ENCODE results near the gene MTNR1B.

MTNR1B gene

GRCh38 chr11:92931746-92932422, 37.6 kb upstream of the MTNR1B start:
- Histone ChIP-seq H3K9ac (ENCODE audit: low read length) (no peak overlapping the region), H3K23ac (ENCODE audit: low read length) (no peak overlapping the region), H3K4me3 (ENCODE audit: low read length) (no peak overlapping the region), H2BK5ac (ENCODE audit: low read length) (no peak overlapping the region), H4K5ac (ENCODE audit: low read length) (no peak overlapping the region), H2BK120ac (ENCODE audit: low read depth, low read length) (no peak overlapping the region), H3K4me2 (ENCODE audit: low read length) (no peak overlapping the region), H3K4ac (ENCODE audit: low read depth, low read length) (no peak overlapping the region), H3K4me1 (ENCODE audit: control insufficient read depth, low read depth, low read length) (no peaks in the 10 kb centered on the region), H3K18ac (ENCODE audit: low read length) (peak overlapping the region; percentile 23), H3K79me1 (ENCODE audit: low read length) (no peaks in the 10 kb centered on the region), H4K8ac (ENCODE audit: low read depth, low read length) (no peak overlapping the region), H3K56ac (ENCODE audit: low read length) (no peak overlapping the region), H3K27ac (ENCODE audit: low read depth, low read length) (peak overlapping the region; percentile 5), H2AK5ac (ENCODE audit: low read length) (no peak overlapping the region), H3K79me2 (ENCODE audit: control insufficient read depth, insufficient read depth, low read length) (no peaks in the 10 kb centered on the region), H3K27me3 (ENCODE audit: insufficient read depth, low read length, poor library complexity) (no peaks in the 10 kb centered on the region), H3K36me3 (ENCODE audit: control insufficient read depth, insufficient read depth, low read length) (no peaks in the 10 kb centered on the region), H2BK15ac (replicated peaks; ENCODE audit: low read depth) (no peak overlapping the region)
- DNase-seq: peak; percentile 78
- WGBS (ENCODE audit: extremely low coverage, insufficient coverage, low lambda C conversion rate): no CpG with 5 or more reads among the region's 3 CpGs

- Histone ChIP-seq H4K8ac (ENCODE audit: low read depth, low read length) (no peak overlapping the region), H3K27ac (ENCODE audit: low read depth, low read length) (no peak overlapping the region), H3K18ac (ENCODE audit: low read length) (no peak overlapping the region), H3K4me2 (ENCODE audit: low read length) (no peak overlapping the region), H3K27me3 (ENCODE audit: insufficient read depth, low read length, poor library complexity) (no peaks in the 10 kb centered on the region), H3K23ac (ENCODE audit: low read length) (no peak overlapping the region), H3K79me1 (ENCODE audit: low read length) (no peaks in the 10 kb centered on the region), H2BK5ac (ENCODE audit: low read length) (no peak overlapping the region), H3K4me1 (ENCODE audit: control insufficient read depth, low read depth, low read length) (no peaks in the 10 kb centered on the region), H3K9ac (ENCODE audit: low read length) (no peak overlapping the region), H3K79me2 (ENCODE audit: control insufficient read depth, insufficient read depth, low read length) (no peaks in the 10 kb centered on the region), H2AK5ac (ENCODE audit: low read length) (no peak overlapping the region), H4K5ac (ENCODE audit: low read length) (no peak overlapping the region), H3K4me3 (ENCODE audit: low read length) (no peak overlapping the region), H3K56ac (ENCODE audit: low read length) (no peak overlapping the region), H3K4ac (ENCODE audit: low read depth, low read length) (no peak overlapping the region), H2BK15ac (replicated peaks; ENCODE audit: low read depth) (no peak overlapping the region), H2BK120ac (ENCODE audit: low read depth, low read length) (no peak overlapping the region), H3K36me3 (ENCODE audit: control insufficient read depth, insufficient read depth, low read length) (no peaks in the 10 kb centered on the region)
- WGBS (ENCODE audit: extremely low coverage, insufficient coverage, low lambda C conversion rate): no CpG with 5 or more reads among the region's 4 CpGs
- no peak for DNase-seq
Measured at GRCh38 chr11:92939305-92939704, 30.1 kb upstream of the MTNR1B start.

GRCh38 chr11:92941676-92942571, 27.5 kb upstream of the MTNR1B start:
- Histone ChIP-seq H2BK15ac (replicated peaks; ENCODE audit: low read depth) (no peak overlapping the region), H3K27ac (ENCODE audit: low read depth, low read length) (no peak overlapping the region), H3K27me3 (ENCODE audit: insufficient read depth, low read length, poor library complexity) (no peaks in the 10 kb centered on the region), H2BK120ac (ENCODE audit: low read depth, low read length) (no peak overlapping the region), H2AK5ac (ENCODE audit: low read length) (no peak overlapping the region), H3K79me1 (ENCODE audit: low read length) (no peaks in the 10 kb centered on the region), H3K4me2 (ENCODE audit: low read length) (no peak overlapping the region), H3K79me2 (ENCODE audit: control insufficient read depth, insufficient read depth, low read length) (no peaks in the 10 kb centered on the region), H2BK5ac (ENCODE audit: low read length) (no peak overlapping the region), H3K4ac (ENCODE audit: low read depth, low read length) (no peak overlapping the region), H3K18ac (ENCODE audit: low read length) (no peak overlapping the region), H3K4me3 (ENCODE audit: low read length) (no peak overlapping the region), H4K5ac (ENCODE audit: low read length) (no peak overlapping the region), H4K8ac (ENCODE audit: low read depth, low read length) (no peak overlapping the region), H3K36me3 (ENCODE audit: control insufficient read depth, insufficient read depth, low read length) (no peaks in the 10 kb centered on the region), H3K56ac (ENCODE audit: low read length) (peak overlapping the region; percentile 71), H3K4me1 (ENCODE audit: control insufficient read depth, low read depth, low read length) (no peaks in the 10 kb centered on the region), H3K23ac (ENCODE audit: low read length) (no peak overlapping the region), H3K9ac (ENCODE audit: low read length) (no peak overlapping the region)
- DNase-seq: peak; percentile 47
- WGBS (ENCODE audit: extremely low coverage, insufficient coverage, low lambda C conversion rate): no CpG with 5 or more reads among the region's 12 CpGs

- H3K79me2 ChIP-seq (ENCODE audit: control insufficient read depth, insufficient read depth, low read length): no peaks in the 10 kb centered on the region
- H2AK5ac ChIP-seq (ENCODE audit: low read length): no peak overlapping the region
- H3K4ac ChIP-seq (ENCODE audit: low read depth, low read length): no peak overlapping the region
- no peak overlapping the region for H3K4me2 ChIP-seq (ENCODE audit: low read length)
- no peak overlapping the region for H3K9ac ChIP-seq (ENCODE audit: low read length)
- no peaks in the 10 kb centered on the region for H3K4me1 ChIP-seq (ENCODE audit: control insufficient read depth, low read depth, low read length)
- no peak overlapping the region for H2BK5ac ChIP-seq (ENCODE audit: low read length)
- H3K18ac ChIP-seq (ENCODE audit: low read length): no peak overlapping the region
- H3K4me3 ChIP-seq (ENCODE audit: low read length): no peak overlapping the region
- H3K79me1 ChIP-seq (ENCODE audit: low read length): no peaks in the 10 kb centered on the region
- H3K36me3 ChIP-seq (ENCODE audit: control insufficient read depth, insufficient read depth, low read length): no peaks in the 10 kb centered on the region
- H2BK120ac ChIP-seq (ENCODE audit: low read depth, low read length): no peak overlapping the region
- 100% methylated on average over 2 of the region's 3 CpGs for WGBS (ENCODE audit: extremely low coverage, insufficient coverage, low lambda C conversion rate)
- H3K27me3 ChIP-seq (ENCODE audit: insufficient read depth, low read length, poor library complexity): no peaks in the 10 kb centered on the region
- H2BK15ac ChIP-seq (replicated peaks; ENCODE audit: low read depth): no peak overlapping the region
- no peak overlapping the region for H4K5ac ChIP-seq (ENCODE audit: low read length)
- no peak overlapping the region for H3K27ac ChIP-seq (ENCODE audit: low read depth, low read length)
- H3K23ac ChIP-seq (ENCODE audit: low read length): no peak overlapping the region
- no peak for DNase-seq
- no peak overlapping the region for H4K8ac ChIP-seq (ENCODE audit: low read depth, low read length)
- H3K56ac ChIP-seq (ENCODE audit: low read length): no peak overlapping the region
Measured at GRCh38 chr11:92946707-92947106, 22.7 kb upstream of the MTNR1B start.

- Histone ChIP-seq H2BK5ac (ENCODE audit: low read length) (no peak overlapping the region), H4K8ac (ENCODE audit: low read depth, low read length) (no peak overlapping the region), H3K4me2 (ENCODE audit: low read length) (no peak overlapping the region), H3K18ac (ENCODE audit: low read length) (no peak overlapping the region), H3K27me3 (ENCODE audit: insufficient read depth, low read length, poor library complexity) (no peaks in the 10 kb centered on the region), H3K9ac (ENCODE audit: low read length) (no peak overlapping the region), H3K23ac (ENCODE audit: low read length) (no peak overlapping the region), H3K79me2 (ENCODE audit: control insufficient read depth, insufficient read depth, low read length) (no peaks in the 10 kb centered on the region), H3K79me1 (ENCODE audit: low read length) (no peaks in the 10 kb centered on the region), H4K5ac (ENCODE audit: low read length) (no peak overlapping the region), H3K27ac (ENCODE audit: low read depth, low read length) (no peak overlapping the region), H3K4ac (ENCODE audit: low read depth, low read length) (no peak overlapping the region), H2BK120ac (ENCODE audit: low read depth, low read length) (no peak overlapping the region), H3K4me1 (ENCODE audit: control insufficient read depth, low read depth, low read length) (no peaks in the 10 kb centered on the region), H3K56ac (ENCODE audit: low read length) (no peak overlapping the region), H2AK5ac (ENCODE audit: low read length) (no peak overlapping the region), H3K36me3 (ENCODE audit: control insufficient read depth, insufficient read depth, low read length) (no peaks in the 10 kb centered on the region), H2BK15ac (replicated peaks; ENCODE audit: low read depth) (no peak overlapping the region), H3K4me3 (ENCODE audit: low read length) (no peak overlapping the region)
- no peak for DNase-seq
- no CpG with 5 or more reads among the region's 5 CpGs for WGBS (ENCODE audit: extremely low coverage, insufficient coverage, low lambda C conversion rate)
Measured at GRCh38 chr11:92948116-92948515, 21.3 kb upstream of the MTNR1B start.
